Stimulated activated CD8-positive, alpha-beta memory T cell treated with anti-CD3 and anti-CD28 coated beads, Interleukin-15, amount 100 ng/mL, for 4 hours (primary cell): Measurements from ENCODE around the gene CFAP70.
"Not testable (repeated sequence)": the region's sequence is repeated elsewhere in the genome, so short reads cannot be mapped to it uniquely, and the experiment has no call there.

Source experiments
- DNase-seq, 2 donors: peaks; one replicate each; pipeline ENCODE4 v3.0.0-alpha.2; 2020; ENCODE audit warnings: low read depth in 2 of 2

CFAP70 gene

GRCh38 chr10:73358331-73359279, at the start of gene CFAP70:
Gene CFAP70 (minus strand): TSS chr10:73358864. CDS start chr10:73354796, 4,068 bp downstream.
- peak; percentile 80 to 85 for DNase-seq

GRCh38 chr10:73408061-73408460, 49.4 kb upstream of the CFAP70 start:
- no peak for DNase-seq

GRCh38 chr10:73407495-73407894, 48.8 kb upstream of the CFAP70 start:
- DNase-seq, result no peak

GRCh38 chr10:73406846-73407245, 48.2 kb upstream of the CFAP70 start:
- DNase-seq, result no peak

GRCh38 chr10:73405556-73405955, 46.9 kb upstream of the CFAP70 start:
- DNase-seq, result no peak

GRCh38 chr10:73404690-73405089, 46.0 kb upstream of the CFAP70 start:
- DNase-seq, result no peak

- DNase-seq, result no peak
Measured at GRCh38 chr10:73401636-73402035, 43.0 kb upstream of the CFAP70 start.

- DNase-seq, result no peak
Measured at GRCh38 chr10:73399063-73399462, 40.4 kb upstream of the CFAP70 start.

GRCh38 chr10:73398024-73398423, 39.4 kb upstream of the CFAP70 start:
- no peak for DNase-seq

- not testable (repeated sequence) for DNase-seq
Measured at GRCh38 chr10:73394325-73394724, 35.7 kb upstream of the CFAP70 start.

GRCh38 chr10:73388228-73388627, 29.6 kb upstream of the CFAP70 start:
- no peak for DNase-seq

GRCh38 chr10:73386583-73386982, 27.9 kb upstream of the CFAP70 start:
- DNase-seq, result no peak

GRCh38 chr10:73379064-73379748, 20.5 kb upstream of the CFAP70 start:
- DNase-seq, result no peak

- no peak for DNase-seq
Measured at GRCh38 chr10:73376679-73377078, 18.0 kb upstream of the CFAP70 start.

- DNase-seq, result no peak
Measured at GRCh38 chr10:73368238-73368637, 9.6 kb upstream of the CFAP70 start.

GRCh38 chr10:73366381-73367298, 8.0 kb upstream of the CFAP70 start:
- no peak for DNase-seq

GRCh38 chr10:73364964-73365363, 6.3 kb upstream of the CFAP70 start:
- DNase-seq, result no peak

- no peak for DNase-seq
Measured at GRCh38 chr10:73359492-73359891, 828 bp upstream of the CFAP70 start.

- DNase-seq, result no peak
Measured at GRCh38 chr10:73357821-73358220, 843 bp downstream of the CFAP70 start.

GRCh38 chr10:73357166-73357565, 1.5 kb downstream of the CFAP70 start:
- no peak for DNase-seq

- no peak for DNase-seq
Measured at GRCh38 chr10:73344269-73344668, 14.4 kb downstream of the CFAP70 start.

- DNase-seq, result no peak
Measured at GRCh38 chr10:73340121-73340520, 18.5 kb downstream of the CFAP70 start.
